GM18517 (cell line): ENCODE data around the gene RASGRF2.

Source experiments
- ATAC-seq: cut with Tn5 transposase; IDR thresholded peaks from one replicate; pipeline ENCODE4 v1.9.1; 2021; ENCODE audit warnings: mild to moderate bottlenecking, moderate library complexity; ENCODE audit not compliant: unreplicated experiment

The RASGRF2 gene

DNA sequence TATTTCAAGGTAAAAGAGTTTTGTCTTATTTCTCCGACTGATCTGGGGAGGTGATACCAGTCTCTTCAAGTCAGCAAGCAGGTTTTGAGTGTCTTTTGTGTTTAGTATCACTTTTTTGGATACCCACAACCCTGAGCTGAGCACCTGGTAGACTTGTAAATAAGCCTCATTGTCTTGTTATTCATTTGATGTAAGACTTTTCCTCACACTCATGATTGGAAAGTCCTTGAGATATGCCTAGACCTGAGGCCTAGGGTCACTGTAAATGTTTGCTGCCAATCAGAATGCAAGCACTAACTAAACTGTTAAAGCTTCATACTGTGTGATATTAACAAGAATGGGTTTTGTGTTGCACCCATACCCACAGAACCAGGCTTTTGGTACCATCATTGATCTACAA is 172.2 kb downstream of the RASGRF2 start:
- no peak for ATAC-seq

DNA sequence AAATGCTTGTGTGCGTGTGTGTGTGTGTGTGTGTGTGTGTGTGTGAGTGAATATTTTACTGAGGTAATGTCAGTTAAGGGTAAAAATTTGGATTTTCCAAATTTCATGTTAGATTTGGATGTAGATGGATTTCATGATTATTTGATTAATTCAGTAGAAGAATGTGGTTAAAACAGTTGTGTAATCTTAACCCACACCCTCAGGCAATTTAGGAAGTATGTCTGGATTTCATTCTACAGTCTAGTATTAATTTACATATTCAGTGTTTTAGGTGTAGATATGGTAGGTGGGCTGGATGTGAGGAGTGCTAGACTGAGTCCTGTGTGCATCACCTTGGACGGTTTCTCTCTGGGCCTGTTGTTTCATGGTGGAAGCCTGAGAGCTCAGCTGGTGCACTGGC is 173.9 kb downstream of the RASGRF2 start:
- ATAC-seq: no peak

DNA sequence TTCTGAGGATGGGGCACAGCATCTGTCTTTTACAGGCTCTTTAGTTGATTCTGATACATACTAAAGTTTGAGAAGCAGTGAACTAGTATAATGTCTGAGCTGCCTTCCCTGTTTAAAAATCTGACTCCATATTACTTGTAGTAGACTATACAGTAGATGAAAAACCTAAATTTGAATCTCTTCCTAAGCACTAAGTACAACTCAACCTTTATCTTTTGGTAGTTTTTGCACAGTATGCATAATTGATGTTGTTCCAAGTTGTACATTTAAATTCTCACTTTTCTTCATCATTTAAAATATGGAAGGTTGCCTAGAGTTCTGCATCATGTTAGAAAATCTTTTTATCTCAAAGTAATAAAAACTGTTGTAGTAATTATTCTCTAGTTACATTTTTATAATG is 174.4 kb downstream of the RASGRF2 start:
- no peak for ATAC-seq

DNA sequence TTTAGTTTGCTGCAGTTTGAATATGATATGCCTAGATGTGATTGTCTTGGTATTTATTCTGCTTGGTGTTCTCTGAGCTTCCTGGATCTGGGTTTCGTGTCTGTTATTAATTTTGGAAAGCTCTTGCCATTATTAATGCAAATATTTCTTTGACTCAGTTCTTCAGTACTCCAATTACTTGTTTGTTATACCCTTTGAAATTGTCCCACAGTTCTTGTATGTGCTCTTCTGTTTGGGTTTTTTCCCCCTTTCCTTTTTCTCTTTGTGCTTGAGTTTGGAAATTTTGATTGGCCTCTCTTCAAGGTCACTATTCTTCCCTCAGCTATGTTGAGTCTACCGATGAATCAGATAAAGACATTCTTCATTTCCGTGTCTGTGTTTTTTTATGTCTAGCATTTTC is 176.4 kb downstream of the RASGRF2 start:
- ATAC-seq: no peak

DNA sequence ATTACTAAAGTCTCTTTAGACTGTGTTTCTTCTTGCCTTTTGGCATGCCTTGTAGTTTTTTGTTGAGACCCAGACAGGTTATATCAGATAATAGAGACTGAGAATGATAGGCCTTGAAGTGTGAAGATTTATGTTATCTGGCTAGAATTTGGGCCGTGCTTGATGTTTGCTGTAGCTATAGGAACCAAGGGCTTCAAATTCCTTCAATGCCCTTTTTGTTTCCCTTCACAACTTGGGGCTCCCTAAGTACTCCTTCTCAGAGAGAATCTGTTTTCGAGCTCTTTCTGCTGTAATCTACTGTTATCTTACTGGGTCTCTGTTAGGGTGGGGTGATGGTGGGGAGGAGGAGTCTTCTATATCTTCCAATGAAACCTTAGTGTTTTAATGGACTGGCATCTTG is 177.7 kb downstream of the RASGRF2 start:
- no peak for ATAC-seq

DNA sequence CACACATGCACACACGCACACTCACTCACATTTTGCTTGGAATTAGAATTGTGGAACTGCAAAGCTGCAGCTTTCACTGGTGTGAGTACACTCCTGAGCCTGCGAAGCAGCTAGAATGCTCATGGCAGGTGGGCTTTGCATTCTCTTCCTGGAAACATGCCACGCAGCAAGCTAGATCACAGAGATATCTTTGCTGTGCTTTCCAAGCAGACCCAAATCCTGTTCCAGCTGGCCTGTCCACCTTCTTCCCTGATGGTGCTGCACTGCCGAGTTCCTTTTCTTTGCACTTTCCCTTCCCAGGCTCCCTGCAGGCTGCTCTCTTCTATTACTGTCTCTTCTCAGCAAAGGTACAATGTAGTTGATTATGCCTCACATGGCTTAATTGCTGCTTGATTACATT is 180.3 kb downstream of the RASGRF2 start:
- ATAC-seq: no peak

DNA sequence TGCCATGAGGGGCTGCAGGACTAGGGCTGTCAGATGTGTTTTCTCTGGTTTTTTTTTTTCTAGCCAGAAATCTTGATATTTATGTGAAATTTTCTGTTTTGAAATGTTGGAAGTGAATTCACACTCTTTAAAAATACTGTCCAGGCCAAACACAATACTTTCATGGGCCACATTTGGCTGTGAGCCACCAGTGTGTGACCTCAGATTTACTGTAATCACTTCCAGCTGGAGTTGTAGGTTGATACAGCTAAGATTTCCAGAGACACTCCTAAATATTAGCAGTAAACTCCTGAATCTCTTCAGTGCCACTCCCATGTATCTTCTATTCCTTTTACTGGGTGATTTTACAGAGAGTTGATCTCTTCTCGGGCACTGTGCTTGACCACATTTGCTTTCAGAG is 180.8 kb downstream of the RASGRF2 start:
- no peak for ATAC-seq

DNA sequence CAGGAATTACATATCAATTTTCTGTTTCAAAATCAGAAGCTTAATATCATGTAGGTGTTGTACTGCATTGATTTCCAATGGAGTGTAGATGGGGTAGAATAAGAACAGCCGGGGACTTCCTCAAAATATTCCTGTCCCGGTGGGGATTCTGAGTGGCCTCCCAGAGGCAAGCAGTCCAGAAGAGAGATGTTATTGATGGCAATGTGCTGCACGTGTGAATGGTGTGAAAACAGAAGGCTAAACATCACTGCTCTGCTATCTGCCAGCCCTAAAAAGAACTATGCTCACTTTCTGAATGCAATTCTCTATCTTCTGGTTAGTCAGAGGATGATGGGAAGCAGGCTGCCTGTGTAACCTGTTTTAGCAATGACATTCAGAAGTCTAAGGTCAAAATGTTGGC is 181.9 kb downstream of the RASGRF2 start:
- no peak for ATAC-seq

DNA sequence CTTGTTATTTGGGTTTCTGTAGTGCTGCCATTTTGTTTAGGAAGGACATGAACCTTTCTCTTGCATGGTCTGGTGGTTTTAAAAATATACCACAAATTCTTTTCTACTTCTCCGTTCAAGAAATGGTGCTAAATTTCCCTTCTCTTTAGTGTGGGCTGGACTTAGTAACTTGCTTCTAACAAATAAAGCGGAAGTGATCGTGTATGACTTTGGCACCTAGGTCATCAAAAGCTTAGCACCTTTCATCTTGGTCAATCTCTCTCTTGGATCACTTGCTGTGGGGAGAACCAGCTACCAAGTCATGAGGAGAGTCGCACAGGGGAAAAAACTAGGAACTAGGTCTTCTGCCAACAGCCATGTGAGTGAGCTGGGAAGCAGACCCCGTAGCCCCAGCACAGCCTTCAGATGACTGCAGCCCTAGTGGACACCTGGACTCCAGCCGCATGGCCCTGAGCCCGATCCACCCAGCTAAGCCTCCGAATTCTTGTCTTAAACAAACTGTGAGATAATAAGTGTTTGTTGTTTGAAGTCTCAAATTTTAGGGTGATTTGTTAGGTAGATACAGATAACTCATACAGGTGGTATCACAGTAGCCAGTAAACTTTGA is 185.3 kb downstream of the RASGRF2 start:
- ATAC-seq: no peak

DNA sequence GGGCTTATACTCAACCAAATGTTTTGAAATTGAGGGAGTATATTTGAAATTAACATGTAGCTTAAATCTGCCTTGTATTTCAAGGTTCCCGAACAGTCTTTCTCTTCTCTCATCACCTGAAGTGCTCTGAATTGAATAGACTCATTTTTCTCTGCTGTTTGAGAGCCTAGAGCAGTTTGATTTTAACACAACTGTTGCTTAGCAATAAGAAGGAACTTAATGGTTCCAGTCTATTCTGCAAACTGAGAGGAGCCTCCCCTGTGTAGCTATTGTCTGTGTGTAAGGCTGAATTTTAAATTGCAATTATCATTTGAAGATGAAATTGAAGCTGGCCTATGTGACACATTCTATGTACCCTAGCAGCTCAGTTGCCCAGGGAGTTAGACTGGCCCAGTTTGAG is 185.9 kb downstream of the RASGRF2 start:
- no peak for ATAC-seq

DNA sequence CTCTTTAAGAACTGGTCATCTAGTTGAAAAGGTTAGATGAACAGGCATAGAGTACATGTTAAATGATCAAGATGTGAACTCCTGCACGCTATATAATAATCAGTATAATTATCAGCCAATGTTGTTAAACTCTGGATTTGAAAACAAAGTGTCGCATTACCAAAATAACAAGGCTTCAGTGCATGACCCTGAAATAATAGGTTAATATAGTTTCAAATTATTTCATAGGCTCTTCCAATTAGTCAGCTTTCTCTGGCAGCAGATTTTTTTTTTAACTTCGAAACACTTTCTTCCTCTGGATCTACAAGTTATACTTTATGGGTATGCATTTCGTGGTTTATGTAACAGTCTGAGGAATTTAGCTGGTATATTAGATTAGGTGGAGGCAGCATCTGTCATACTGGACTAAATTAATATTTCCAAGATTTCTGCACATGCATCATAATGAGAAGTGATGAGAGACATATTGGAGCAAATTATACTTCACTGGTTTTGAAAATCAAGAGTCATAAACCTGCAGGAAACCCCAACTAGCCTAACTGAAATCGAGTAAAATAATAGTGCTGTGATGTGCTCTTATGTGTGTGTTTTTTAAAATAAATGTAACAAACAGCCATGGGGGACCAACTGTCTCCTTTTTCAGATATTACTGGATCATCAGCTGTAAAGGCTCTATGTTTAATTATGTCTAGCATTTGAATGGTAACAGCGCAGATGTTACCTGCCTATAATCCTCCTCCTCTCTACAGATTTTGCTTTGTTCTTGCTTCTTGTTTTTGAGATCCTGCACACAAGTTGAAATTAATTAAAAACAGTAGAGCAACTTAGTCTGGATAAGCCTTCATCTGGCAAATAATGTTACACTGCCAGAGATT is 187.1 kb downstream of the RASGRF2 start:
- ATAC-seq: no peak

DNA sequence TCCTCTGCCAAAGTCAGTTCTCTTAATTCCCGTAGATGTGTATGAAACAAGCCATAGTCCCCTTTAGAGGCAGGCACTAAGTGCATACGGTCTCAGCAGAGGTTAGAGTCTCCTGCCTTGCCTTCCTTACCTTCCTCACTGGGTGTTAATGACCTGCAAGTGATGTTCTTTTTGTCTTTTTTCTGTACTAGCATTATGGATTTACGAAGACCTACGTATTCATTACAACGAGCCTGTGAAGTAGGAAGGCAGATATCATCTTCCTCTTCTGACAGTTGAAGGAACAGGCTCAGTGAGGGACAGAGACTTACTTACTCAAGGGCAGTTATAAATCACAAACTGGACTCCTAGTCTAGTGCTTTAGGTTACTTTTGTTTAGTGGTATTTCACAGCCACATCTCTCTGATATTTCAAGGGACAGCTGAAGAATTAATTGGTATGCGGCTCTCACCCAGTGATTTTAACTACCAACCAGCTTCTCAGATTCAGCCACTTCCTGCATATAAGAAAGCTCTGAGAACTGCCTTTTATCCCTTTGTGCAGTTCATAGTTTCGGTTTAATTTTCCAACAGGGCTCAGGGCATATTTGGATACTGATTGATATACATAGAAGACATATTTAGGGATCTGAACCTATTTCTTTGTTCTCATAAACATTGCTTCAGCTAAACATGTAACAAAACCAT is 187.9 kb downstream of the RASGRF2 start:
- ATAC-seq: no peak

DNA sequence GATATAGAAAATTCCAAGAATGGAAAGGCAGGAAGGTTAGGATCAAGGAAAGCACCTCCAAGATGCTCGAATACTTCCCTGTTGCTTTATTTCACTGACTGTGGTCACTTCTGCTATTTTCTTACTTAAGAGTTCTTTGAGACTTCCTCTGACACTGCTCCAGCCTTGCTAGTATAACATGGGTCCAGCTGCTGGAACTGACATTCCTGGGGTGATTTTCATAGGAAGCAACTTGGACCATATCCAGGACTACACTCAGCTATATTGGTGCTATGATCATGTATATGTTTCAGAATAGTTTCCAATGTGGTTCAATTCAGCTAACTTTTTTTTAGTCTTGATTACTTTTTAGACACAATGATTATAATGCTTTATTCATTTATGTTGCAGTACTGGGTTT is 191.4 kb downstream of the RASGRF2 start:
- ATAC-seq: no peak

DNA sequence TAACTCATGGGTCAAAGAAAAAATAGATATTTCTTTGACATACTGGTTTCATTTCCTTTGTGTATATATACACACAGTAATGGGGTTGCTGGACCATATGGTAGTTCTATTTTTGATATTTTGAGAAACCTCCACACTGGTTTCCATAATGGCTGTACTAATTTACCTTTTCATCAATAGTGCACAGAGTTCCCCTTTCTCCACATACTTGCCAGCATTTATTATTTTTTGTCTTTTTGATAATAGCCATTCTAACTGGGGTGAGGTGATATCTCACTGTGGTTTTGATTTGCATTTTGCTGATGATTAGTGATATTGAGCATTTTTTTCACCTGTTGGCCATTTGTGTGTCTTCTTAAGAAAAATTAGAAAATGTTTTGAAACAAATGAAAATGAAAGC is 194.6 kb downstream of the RASGRF2 start:
- ATAC-seq: peak; percentile 68

DNA sequence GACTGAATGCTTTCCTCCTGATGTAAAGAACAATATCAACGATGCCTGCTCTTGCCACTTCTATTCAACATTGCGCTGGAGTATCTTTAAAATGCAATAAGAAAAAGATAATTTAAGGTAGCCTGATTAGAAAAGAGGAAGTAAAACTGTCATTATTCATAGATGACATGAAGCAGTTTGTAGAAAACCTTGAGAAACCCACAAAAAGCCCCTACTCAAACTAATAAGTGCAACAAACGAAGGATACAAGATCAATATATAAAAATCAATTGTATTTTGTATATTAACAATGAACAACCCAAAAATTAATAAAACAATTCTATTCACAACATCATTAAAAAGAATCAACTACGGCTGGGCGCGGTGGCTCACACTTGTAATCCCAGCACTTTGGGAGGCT is 196.6 kb downstream of the RASGRF2 start:
- ATAC-seq: no peak

DNA sequence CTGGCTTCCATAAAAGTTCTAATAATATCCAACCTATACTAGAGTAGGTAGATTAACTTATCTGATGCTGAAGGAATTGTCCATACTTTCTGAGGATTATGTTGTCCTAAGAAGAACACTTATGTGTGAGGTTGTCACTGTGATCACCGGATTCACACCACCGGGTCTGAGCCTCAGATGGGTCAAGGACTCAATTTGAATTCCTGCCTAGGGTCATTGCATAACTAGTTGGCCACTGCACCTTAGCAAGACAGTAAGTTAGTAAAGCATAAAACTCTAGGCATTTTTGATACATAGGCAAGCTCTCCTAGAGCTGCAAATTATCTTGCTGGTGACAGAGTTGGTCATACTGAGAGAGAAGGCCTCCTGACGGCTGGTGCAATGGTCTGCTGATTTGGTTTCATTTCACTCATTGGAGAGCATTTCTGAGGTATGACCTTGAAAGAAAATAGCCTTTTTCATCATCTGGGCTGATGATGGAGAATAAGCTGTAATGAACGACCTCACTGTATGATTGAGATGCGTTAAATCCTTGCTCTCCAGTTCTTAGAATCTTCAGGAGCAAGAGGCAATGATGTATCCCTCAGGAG is 200.9 kb downstream of the RASGRF2 start:
- ATAC-seq: peak; percentile 63

DNA sequence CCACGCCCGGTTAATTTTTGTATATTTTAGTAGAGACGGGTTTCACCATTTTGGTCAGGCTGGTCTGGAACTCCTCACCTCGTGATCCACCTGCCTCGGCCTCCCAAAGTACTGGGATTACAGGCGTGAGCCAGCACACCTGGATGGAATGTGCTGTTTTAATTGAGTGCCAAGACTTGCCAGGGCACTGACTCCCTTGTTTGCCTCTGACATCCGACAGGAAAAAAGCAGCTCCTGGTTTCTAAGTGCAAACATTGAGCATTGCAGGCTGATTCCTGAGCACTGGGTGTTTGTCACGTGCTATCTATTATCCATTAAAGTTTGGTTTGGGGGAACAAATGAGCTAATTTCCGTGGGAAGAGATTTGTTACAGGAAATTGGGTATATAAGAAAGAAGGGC is 202.3 kb downstream of the RASGRF2 start:
- no peak for ATAC-seq

DNA sequence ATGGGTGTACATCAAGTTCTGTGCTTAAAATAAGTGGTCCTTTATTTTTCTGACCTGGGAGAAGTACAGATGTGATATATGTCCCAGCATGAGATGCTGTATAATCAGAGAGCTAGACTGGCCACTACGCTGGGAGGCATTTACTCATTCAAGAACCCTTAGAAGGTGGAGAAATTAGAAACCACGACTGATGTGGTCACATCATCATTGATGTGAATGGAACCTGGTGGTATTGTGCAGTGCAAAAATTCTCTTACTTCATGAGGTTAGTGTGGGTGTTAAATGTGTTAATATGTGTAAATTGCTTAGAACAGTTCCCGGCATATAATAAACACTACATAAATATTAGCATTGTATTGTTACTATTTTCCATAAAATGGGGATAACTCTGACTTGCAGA is 203.5 kb downstream of the RASGRF2 start:
- ATAC-seq: no peak

DNA sequence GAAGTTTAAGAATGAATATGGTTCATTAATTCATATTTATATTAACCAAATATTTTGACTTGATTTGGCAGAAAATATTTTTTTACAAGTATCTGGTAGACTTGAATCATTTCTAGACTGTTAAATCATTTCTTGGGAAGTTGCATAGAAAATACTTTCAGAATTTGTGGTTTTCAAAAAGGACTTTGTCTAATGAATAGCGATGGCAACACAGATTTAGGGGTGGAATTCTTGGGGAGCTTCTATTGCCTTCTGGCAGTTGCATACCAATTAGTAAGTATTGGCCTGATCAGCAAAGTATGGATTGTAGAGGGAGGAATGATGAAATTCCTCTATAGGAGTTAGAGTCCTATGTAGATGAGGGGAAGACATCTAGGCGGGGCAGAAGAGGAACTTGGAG is 204.3 kb downstream of the RASGRF2 start:
- ATAC-seq: no peak

DNA sequence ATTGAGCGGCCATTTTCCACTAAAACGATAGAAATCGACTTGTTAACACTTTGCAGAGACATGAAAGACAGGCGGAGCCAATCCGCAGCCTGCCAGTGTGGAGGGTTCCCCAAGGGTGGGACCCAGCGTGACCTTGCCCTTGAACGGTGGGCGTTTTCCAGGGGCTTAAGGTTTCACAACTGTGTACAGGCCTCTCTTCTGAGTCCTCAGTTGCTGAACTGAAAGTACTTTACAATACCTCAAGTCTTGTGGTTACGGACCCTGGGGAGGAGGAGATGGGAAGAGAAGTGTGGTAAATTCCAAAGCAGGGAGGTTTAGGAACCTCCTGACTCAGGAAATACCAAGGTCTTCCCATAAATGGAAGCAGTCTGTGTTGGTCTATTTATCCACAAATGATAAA is 204.8 kb downstream of the RASGRF2 start:
- no peak for ATAC-seq

DNA sequence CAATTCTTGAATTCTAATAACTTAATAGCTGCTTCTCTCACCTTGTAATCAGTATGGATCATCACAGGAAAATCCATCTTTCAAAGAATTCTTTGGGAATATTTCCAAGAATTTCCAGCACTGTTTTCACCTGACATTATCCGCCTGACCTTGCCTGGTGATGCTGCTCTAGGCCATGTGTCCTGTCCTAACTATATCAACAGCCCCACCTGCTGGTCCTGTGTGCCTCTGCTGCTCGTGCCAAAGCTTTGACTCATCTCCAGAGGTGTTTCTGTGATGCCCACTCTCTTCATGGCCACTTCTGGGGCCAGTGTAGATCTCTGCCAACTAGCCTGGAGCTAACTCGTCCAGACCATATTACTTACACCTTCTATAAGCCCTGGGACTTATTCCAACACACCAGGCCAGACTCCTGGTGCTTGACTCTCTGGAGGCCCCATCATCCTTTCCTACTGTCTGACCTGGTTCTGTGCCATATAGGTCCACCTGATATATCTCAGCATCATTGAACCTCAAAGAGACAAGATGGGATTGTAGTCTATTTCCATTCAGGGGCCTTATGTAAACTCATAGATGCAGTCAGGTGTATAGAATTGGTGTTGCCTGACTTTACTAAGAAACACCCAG is 205.4 kb downstream of the RASGRF2 start:
- peak; percentile 77 for ATAC-seq
